Sciatic nerve (tissue), 2 donors: ENCODE results near the gene VWC2. TPM values are rescaled to one million over a fixed set of nuclear protein-coding genes. Genes with fewer than 3 reads are reported as not detected.

Experiments
- ATAC-seq: fragments of 200-7000 bp; cut with Tn5 transposase; one replicate; pipeline ENCODE4 v1.9.1; 2020; ENCODE audit warnings: mild to moderate bottlenecking, moderate library complexity
- DNase-seq: peaks from one replicate; pipeline ENCODE4 v3.0.0-alpha.2; 2020; ENCODE audit warnings: low spot score
- intact Hi-C: fragments of 100-400 bp; cut with DNase I; formaldehyde crosslinking; loops from one replicate; pipeline ENCODE4 v1.14.2; 2022
- total RNA-seq: library from RNA; stranded (reverse); fragmentation: NEBNext Ultra II Directional; extraction: Animal tissue kit (Norgen Biotek cat#: 25700); gene quantifications from one replicate; pipeline ENCODE4 v1.2.1, GENCODE V29; 2021
- donor health status: DM: no; HTN: no; CAD: no.
- donor health status: DM: no; HTN: no; CAD: no.

Gene VWC2
- total RNA-seq, 1 donor from 2014 or later, result 0.09 TPM

DNA sequence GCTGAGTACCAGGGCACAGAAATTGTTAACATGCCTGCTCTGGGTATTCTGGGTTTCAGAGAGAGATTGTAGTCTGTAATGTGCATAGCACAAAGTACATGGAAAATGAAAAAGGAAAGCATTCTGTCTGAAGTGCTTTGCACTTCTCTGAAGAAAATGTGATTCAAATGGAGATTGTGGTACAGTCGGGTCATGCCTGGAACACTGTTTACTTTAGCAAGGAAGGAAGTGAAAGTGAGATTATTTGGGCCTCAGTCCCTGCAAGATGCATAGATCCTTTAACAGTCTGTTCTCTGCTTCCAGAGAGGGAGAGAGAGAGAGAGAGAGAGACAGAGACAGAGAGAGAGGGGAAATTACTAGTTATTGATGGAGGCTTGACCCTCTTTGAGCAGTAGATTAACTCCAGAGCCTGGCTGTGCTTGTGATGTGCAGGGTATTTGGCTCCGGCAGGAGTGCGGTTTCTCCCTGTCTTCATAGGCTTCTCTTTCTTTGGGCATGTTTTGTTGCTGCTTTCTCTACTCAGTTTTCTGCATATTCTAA, 5.4 kb downstream of the VWC2 start:
- no peak for ATAC-seq

DNA sequence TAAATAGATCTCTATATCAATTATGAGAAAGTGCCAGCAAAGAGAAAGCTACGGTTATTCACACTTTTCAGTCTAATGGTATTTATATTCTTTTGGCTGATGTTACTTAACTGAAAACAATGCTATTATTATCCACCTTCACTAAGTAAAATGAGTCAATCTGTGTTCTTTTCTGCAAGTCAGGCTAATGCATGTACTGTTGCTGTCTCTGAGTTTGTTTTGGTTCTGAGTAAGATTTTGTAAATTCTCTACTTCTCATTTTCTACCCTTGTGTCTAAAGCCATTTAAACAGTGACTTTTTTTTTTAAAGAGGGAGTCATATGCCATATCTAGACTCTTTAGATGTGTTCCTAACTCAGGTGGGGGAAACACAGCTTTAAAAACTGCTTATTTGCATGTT, 7.5 kb downstream of the VWC2 start:
- no peak for ATAC-seq
- intact Hi-C loops, result no loop called here
- DNase-seq, result no peak

More for the DNA sequence above, 5.4 kb downstream of the VWC2 start:
- no peak for DNase-seq
- intact Hi-C loops, result no loop called here

DNA sequence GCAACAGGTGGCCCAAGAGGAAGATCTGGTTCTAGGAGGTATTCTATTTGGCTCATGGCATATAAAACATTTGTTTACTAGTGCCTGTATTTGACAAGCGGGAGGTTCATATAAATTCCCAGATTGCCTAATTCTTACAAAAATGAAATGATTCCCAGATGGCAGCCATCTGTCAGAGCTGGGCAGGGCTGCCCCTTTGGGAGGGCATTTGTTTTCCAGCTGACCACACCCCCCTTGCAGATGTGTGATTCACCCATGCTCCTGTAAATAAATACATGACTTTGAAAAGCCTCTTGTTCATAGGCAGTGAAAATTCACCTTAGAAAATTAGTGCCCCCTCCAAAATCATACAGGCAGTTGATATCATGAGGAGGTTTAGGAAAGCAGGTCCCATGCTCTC, 8.6 kb downstream of the VWC2 start:
- intact Hi-C loops, result no loop called here
- ATAC-seq, result no peak
- no peak for DNase-seq

DNA sequence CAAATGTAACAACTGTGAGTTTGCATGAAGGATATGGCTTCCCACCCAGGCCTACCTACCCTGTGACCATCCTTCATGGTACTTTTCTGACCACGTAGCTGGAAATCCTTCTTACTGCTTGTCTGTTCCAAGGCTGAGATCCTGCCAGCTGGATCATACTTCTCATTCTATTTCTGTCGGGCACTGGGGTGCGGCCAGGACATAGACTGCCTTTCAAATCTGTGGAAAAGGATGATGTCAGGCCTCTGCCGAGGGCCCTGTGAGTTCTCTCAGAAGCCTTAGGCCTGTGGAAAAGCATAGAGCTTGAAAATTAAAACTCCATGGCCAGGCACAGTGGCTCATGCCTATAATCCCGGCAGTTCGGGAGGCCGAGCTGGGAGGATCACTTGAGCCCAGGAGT, 10.0 kb downstream of the VWC2 start:
- ATAC-seq, result peak; percentile 46
- no peak for DNase-seq
- intact Hi-C loops, result no loop called here

DNA sequence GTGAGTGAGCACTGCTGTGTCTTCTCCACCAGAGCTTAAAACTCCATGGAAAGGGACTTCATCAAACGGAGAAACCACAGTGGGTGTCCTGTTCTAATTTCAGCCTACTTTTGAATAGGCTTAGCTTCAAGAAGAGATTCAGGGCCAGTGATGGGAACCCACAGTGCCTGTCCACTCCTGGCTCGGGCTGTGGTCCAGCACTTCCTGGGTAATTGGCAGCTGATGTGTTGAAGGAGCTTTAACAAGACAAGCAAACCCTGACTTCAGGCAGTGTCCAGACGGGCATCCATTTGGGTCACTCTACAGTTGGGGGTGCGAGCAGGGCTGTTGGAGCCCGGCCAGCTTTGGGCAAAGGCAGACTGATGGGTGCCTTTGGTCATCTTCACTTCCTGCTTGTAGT, 14.5 kb downstream of the VWC2 start:
- intact Hi-C loops, result no loop called here
- DNase-seq, result no peak
- no peak for ATAC-seq

DNA sequence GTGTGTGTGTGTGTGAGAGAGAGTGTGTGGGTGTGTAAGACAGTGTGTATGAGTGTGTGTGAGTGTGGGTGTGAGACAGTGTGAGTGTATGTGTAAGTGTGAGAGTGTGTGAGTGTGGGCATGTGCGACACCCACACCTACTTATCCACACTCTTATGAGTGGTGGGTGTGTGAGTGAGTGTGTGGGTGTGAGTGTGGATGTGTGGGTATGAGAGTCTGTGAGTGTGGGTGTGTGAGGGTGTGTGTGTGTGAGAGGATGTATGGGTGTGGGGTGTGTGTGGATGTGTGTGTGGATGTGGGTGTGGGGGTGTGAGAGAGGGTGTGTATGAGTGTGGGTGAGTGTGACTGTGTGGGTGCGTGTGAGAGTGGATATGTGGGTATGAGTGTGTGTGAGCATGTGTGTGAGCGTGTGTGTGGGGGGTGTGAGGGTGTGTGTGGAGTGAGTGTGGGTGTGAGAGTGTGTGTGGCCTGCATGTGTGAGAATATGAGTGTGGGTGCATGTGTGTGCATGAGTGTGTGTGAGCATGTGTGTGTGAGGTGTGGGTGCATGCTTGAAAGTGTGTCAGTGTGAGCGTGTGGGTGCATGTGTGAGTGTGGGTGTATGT, 15.1 kb downstream of the VWC2 start:
- ATAC-seq (peak; percentile 30), DNase-seq (no peak)
- intact Hi-C loops, result no loop called here

DNA sequence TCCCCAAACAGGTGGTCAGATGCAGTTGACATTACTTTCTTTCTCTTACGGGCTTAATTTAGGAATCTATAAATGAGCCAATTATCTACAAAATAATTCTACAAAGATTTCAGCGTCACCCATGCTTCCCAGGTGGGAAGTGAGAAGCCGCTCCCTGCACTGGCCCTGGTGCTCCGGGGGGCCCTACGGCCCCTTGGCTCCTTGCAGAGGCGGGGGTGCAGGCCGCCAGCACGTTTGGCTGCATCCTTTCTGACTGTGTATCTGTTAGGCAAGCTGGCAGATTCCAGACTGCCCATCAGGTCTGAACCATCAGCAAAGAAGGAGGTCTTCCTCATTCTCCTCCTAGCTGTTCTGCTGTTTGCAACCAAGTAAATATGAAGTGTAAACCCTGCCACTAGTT, 16.3 kb downstream of the VWC2 start:
- ATAC-seq (no peak), DNase-seq (no peak)
- intact Hi-C loops, result no loop called here

DNA sequence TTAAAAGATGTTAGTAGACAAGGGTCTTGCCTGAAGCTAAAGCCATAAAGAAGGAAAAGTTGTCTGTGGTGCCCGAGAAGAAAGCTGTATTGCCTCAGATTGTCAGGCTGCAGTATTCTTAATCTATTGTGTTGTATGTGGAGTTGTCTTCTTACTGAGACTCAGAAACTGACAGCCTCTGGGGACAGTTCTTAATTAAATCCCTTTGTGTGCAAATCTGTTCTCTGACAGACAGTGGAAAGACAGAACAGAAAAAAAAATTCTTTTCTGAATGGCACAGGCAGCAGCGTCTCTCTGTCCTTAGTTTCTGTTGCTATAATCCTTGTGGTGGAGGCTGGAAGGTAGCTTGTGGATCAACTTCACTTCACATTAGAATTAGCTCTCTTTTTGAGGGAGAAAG, 16.8 kb downstream of the VWC2 start:
- DNase-seq (no peak), ATAC-seq (no peak)
- intact Hi-C loops, result no loop called here

DNA sequence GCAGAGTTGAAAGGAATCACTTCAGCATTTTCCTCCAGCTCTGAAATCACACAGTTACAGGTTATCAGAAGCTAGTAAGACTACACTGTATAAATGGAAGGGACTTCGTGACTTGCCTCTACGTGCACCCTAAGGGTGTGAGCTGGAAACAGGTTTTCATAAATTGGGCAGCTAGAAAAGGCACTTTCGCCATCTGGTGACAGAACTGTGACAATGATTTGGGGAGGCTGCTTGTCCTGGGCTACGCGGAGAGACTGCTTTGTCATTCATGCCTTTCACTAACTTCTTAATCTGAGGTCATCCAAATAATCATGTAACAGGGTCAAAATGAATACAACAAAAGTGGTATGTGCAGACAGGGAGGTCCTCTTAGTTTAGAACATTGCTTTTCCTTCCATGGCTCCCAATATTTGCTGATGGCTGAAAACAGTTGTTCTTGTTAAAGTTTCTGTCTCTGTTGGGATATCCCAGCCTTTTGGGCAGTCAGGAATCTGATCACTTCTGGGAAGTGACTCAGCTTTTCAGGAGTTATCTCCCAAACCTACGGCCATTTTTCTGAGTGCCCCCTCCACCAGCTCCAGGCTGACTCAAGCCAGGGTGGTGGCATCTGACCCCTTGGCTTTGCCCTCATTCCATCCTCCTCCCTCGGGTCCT, 17.8 kb downstream of the VWC2 start:
- ATAC-seq (peak; percentile 34), DNase-seq (no peak)
- intact Hi-C loops, result no loop called here

DNA sequence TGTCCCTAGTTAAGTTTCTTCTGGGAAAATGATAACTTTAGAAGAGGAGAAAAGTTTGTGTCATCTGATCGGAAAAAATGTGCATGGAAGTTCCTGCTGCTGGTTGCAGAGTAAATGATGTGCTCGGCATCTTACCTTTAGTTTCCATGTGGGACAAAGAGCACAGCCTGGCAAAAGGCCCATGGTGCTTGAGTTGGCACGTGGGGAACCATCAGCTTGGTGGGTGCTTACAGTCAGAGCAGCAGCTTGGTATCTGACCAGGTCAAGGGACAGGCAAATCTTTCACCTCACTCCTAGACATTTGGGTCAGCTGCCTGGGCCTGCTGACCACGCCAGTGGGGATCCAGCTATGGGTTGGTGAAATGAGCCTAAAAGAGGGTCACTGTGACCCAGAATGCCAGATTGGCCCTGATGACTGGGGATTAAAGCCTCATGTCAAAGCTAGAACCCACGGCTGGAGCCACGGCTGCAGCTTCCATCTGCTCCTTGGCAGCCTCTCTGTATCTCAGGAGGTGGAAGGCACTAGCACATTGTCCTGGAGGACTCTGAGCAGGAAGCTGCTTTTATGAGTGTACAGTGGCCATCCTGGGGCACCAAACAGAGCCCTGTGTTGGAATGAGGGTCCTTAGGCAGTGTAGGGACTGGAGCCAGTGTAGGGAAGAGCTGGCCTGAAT, 24.7 kb downstream of the VWC2 start:
- intact Hi-C loops, result no loop called here
- DNase-seq, result no peak
- no peak for ATAC-seq

DNA sequence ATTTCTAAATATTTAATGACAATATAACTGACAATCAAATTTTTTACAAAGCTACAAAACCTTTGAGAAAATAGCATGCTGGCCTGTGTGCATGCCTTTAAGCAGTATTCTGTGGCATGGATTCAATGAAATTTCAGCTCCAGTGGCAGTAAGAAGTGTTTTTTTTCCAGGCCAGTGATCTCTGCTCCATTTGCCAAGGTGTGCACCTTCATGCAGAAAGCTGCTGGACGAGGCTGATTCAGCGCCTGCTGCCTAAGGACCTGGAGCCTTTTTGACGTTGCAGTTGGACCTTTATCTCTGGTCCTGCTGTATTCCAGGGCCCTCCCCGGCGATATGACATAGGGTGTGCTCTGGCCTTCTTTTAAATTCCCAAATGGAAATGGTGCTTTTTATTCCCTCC, 26.6 kb downstream of the VWC2 start:
- DNase-seq (no peak), ATAC-seq (no peak)
- intact Hi-C loops, result no loop called here

DNA sequence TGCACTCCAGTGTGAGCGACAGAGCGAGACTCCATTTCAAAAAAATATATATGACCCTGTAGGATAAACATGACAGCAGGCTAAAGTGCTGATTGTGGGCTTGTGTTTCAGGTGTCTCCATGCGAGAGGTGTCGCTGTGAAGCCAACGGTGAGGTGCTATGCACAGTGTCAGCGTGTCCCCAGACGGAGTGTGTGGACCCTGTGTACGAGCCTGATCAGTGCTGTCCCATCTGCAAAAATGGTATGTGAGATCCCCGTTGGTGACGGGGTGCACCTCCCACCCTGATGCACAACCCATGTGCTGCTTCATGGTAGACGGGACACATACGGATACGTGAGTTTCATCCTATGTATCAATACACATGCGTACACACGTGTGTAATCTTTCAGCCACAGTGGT, 29.2 kb downstream of the VWC2 start:
- DNase-seq (no peak), ATAC-seq (no peak)
- intact Hi-C loops, result no loop called here

DNA sequence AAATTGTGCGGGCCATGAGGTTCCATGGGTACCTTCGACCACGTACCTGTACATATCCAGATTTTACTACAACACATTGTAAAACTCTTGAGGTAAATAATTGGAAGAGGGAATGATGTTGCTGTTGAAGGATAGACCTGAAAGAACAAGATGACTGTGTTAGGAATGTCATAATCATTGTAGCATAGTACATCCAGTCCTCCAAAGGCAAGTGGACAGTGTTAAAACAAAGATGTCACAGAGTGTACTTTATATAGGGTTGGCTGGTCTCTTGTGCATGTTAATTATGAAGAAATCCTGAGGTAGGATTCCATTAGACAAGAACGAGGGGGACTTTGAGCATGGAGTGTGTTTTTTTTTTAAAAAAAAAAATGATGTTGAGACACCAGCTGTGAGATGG, 30.4 kb downstream of the VWC2 start:
- ATAC-seq, result no peak
- intact Hi-C loops, result no loop called here

DNA sequence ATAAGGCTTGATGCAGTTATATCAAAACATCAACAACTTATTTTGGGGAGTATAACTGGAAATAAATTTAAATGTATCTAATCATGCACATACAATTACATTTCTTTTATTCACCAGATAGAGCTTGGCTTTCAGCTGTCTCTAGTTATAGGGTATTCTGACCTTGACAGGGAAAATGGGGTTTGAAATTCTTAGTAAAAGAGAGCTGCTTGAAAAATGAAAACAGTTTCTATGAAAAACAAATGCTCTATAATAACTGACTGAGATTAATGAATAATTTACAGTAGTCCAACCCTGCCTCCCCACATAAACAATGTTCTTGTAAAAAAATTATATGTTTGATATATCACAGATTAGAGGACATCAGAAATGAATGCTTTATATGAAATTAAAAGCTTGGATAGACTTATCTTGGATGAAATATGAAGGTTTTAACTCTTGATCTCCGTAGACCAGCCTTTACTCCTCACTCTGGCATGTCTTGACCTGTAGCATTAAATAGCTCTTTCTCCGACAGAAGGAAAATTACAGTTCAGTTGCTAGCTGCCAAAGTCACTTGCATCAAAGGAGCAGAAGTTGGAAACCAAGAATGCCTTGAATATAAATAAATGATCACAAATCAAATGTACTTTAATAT, 32.1 kb downstream of the VWC2 start:
- intact Hi-C loops, result no loop called here
- no peak for DNase-seq
- ATAC-seq, result no peak

More for the DNA sequence above, 30.4 kb downstream of the VWC2 start:
- no peak for DNase-seq

DNA sequence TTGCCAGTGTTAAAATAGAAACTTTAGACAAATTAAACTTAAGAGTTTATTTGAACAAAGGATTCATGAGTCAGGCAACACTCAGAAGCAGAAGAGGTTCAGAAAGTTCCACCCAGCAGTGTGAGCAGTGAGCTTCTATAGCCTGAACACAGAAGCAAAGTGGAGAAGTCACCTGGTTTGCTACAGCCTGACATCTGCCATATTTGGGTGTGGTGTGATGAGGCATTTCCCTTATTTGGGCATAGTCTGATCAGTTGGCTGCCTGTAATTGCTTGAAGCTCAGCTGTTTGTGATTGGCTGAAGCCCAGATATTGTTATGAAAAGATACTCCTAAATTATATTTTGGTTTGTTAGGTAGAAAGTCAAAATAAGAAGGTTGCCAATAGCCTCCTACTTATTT, 39.1 kb downstream of the VWC2 start:
- ATAC-seq, result no peak
- DNase-seq, result no peak
- intact Hi-C loops, result no loop called here

DNA sequence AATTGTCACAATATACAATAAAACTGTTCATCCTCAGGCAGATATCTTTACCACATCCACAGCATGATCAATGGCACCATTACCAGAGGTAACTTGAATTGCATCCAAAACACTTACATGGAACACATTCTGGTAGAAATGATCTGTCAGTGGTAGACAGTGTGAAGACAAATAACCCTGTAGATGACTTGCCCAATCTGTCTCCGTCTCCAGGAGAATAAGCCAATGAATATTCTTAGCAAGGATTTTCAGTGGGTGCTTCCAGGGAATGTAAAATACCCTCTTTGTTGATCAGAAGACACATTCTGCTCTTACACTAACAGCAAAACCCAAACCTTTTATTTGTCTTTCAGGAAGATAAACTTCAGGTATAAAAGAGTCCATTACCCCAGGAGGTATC, 43.8 kb downstream of the VWC2 start:
- ATAC-seq (no peak), DNase-seq (no peak)
- intact Hi-C loops, result no loop called here

DNA sequence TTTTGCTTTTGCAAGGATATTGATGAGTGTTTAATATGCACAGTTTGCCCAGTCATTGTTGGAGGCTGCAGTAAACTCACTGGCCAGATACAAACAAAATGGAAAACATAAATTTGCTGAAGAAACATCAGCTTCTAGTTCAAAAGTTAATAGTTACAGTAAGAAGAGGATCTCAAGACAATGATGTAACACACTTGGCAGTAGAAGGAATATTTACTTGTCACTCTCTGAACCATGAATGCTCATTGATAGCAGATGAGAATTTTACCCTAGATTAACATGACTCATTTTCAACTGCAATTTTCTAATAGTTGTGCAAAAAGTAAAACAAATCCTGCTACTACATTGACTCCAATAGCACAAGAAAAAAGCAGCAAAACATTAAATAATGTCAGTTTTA, 47.7 kb downstream of the VWC2 start:
- ATAC-seq (no peak), DNase-seq (no peak)
- intact Hi-C loops, result no loop called here

DNA sequence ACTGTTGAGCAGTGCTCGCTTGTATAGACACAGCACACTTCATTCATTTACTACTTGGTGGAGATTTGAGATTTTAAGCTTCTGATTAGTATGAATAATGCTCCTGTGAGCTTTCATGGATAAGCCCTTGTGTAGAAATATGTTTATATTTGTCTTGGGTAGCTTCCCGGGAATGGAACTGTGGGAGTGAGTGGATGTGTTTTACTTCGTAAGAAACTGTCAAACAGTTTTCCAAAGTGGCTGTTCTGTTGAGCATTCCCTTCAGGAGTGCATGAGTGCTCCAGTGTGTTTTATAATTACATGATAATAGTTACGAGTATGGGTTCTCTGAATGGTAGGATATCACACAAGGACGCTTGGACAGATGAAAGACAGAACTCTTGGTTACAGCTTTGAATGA, 49.4 kb downstream of the VWC2 start:
- intact Hi-C loops, result no loop called here
- no peak for DNase-seq
- ATAC-seq, result peak; percentile 50

DNA sequence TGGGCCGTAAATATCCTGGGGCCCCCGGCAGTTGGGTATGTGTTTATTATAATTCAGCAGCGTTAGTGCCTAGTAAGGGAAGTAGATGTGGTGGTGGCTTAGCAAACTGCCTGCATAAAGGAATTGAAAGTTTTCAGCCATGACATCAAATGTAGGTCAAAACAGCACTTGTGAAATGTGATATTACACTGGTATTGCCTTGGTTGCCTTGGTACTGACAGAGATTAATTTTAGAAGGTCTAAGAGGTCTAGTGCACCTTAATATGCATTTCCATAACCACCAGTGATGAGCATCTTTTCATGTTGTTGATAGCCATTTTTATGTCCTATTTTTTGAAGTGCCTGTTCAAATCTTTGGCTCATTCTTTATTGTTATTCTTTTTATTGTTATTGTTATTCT, 50.1 kb downstream of the VWC2 start:
- intact Hi-C loops, result no loop called here

More for the DNA sequence above, 50.1 kb downstream of the VWC2 start:
- ATAC-seq (no peak), DNase-seq (no peak)
